HG03521 (cell line): Measurements from ENCODE around the gene UGT1A10.

ENCODE experiments used
- ATAC-seq: cut with Tn5 transposase; IDR thresholded peaks from one replicate; pipeline ENCODE4 v1.9.1; 2021; ENCODE audit warnings: mild to moderate bottlenecking, moderate library complexity; ENCODE audit not compliant: unreplicated experiment

Gene UGT1A10

DNA sequence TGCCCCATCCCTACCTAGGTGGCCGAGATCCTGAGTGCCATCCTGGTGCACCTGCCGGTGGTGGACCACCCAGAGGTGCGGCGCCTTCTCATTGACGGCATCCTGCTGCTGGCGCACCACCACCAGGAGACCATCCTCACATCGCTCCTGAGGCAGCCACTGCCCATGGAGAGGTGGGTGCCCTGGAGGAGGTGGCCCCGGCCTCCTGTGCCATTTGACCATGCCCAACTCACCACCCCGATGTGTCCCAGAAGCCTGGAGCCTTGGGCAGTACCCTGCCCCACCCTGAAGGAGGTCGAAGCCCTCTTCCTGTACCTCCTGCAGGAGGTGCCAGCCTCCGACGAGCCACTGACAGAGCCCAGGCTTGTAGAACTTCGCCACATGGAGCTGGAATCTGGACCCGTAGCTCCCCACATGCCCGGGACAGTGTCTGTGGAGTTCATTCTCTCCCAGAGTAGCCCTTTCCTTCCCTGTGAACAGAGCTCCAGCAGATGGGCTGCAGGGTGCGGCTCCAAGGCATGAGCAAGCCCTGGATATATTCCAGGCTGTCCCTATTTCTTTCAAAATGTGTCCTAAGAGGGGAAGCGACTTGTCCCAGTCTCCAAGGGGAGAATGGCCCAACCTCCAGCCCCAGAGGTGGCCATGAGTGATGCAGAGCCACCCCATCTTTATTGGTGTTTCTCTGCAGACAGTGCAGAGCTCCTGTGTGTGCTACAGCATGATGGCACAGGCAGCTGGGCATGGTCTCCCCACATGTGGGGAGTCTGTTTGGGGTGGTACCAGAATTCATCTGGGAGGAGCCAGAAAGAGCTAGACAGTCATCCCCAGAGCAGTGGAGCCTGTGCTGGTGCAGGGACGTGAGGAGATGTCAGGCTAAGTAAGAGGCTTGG is 183.9 kb downstream of the UGT1A10 start:
- no peak for ATAC-seq

DNA sequence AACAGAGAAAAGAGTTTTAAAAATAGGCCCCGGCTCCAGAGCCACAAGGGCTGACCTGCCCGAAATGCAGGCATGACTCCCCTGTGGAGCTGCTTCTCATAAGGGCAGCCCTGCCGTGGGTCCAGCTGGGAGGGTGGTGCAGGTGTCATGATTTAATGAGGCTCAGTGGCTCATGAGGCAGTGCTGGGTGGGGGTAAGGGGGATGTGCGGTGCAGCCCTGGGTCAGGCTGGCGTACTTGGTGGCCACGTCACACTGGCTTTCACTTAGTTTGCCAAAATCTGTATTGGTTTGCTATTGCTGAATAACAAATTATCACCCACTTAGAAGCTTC is 184.5 kb downstream of the UGT1A10 start:
- ATAC-seq, result no peak

DNA sequence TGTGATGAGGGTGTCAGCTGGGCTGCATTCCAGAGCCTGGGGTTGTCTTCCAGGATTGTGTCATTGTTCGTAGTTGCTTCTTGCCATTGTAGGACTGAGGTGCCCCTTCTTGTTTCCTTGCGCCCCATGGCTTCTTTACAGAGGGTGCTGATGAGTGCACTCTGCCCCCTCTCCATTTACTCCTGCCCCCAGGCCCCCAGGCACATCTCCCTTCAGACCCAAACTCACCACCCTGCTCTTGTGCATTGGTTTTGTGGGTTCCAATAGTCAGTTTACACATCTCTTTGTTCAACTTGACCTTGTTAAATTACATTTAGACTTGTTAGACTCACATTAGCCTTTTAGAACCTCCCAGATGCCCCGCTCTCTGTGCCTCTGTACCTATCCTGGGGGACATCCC is 184.9 kb downstream of the UGT1A10 start:
- ATAC-seq, result no peak

DNA sequence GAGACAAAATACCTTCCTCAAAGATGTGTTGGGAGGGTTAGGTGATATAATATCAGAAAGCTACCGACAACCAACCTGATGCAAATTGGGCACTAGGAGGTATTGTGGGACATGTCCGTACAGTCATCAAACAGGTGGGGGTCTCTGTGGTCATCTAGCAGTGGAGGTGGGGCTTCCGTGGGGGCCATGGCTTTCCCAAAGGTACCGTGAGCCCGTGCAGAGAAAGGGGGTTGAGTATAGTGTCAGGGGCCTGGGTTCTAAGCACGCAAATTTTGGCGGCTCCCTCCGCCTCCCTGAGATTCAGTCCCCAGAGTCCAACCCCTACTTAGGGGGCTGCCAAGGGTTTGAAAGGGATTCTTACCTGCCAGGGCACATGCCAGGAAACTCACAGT is 185.5 kb downstream of the UGT1A10 start:
- ATAC-seq, result no peak

DNA sequence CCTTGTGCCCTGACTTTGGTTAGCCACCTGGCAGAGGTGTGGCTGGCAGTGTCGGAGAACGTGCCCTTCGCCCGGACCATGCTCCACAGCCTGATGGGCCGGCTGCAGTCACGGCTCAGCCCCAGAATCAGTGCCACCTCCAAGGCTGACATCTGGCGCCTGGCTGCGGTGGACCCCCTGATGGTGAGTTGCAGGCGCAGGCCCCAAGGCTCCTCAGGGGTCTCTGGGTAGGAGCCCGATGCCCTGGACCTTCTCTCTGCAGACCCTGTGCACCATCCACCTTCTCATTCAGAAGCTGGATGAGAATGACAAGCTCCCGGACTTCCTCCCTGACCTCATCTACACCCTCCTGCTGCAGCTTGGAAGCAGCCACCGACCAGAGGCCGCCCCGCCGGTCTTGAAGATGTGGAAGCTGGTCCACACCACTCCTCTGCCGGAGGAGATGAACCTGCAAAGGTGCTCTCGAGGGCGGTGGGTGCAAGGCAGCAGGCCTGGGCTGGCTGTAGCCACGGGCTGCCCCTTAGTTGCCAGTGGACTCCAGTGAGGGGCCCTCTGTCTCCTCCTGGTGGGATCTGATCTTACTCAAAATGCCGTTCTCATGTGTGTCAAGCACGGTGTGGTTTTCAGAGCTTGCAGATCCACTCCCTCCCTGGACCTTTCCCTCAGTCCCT is 186.0 kb downstream of the UGT1A10 start:
- ATAC-seq, result no peak
